Gastroesophageal sphincter (tissue), 4 donors: ENCODE results near the gene ZNF358. TPM values are rescaled to one million over a fixed set of nuclear protein-coding genes. Genes with fewer than 3 reads are reported as not detected.

Experiments
- ATAC-seq: fragments of 150-250 bp; one replicate; pipeline ENCODE4 v1.9.1; 2016; ENCODE audit warnings: mild to moderate bottlenecking, moderate library complexity
- H3K27ac ChIP-seq, 4 donors: fragments of 200-600 bp; sonication (generic) in 3 of 4; 1 replicate in 3 of 4; 2 replicates in 1 of 4; pipeline ENCODE4 v1.5.1; 2016 to 2019
- H3K27me3 ChIP-seq: fragments of 200-600 bp; sonication (generic); one replicate; pipeline ENCODE4 v1.5.1; 2019
- H3K36me3 ChIP-seq, 2 donors: fragments of 200-600 bp; sonication (generic); one replicate each; pipeline ENCODE4 v1.5.1; 2019; ENCODE audit warnings: control low read depth in 1 of 2
- H3K4me1 ChIP-seq, 3 donors: fragments of 200-600 bp; sonication (generic); 1 replicate in 2 of 3; 2 replicates in 1 of 3; pipeline ENCODE4 v1.5.1; 2016 to 2019; ENCODE audit warnings: control low read depth in 2 of 3
- H3K4me3 ChIP-seq, 2 donors: fragments of 200-600 bp; sonication (generic); one replicate each; pipeline ENCODE4 v1.5.1; 2019; ENCODE audit warnings: mild to moderate bottlenecking in 1 of 2, moderate library complexity in 1 of 2
- H3K9me3 ChIP-seq, 3 donors: fragments of 200-600 bp; sonication (generic); one replicate each; pipeline ENCODE4 v1.5.1; 2017 to 2019; ENCODE audit warnings: control low read depth in 2 of 3
- CTCF ChIP-seq, 4 experiments: fragments of 200-600 bp in 2 of 4; fragments of 450-650 bp in 2 of 4; sonication (generic) in 1 of 4; IDR thresholded peaks; one replicate each; pipeline ENCODE4 v1.5.1; 2017 to 2019; ENCODE audit warnings: antibody characterized with exemption in 4 of 4, mild to moderate bottlenecking in 2 of 4, moderate library complexity in 2 of 4
- EP300 ChIP-seq: sonication (generic); formaldehyde crosslinking; IDR thresholded peaks from one replicate; pipeline ENCODE4 v1.6.1; 2017; ENCODE audit warnings: antibody characterized with exemption, mild to moderate bottlenecking
- POLR2A ChIP-seq, 2 donors: fragments of 450-650 bp; IDR thresholded peaks; one replicate each; pipeline ENCODE4 v1.6.1; 2017; ENCODE audit warnings: antibody characterized with exemption in 2 of 2, mild to moderate bottlenecking in 2 of 2, moderate library complexity in 1 of 2
- POLR2AphosphoS5 ChIP-seq: sonication (generic); formaldehyde crosslinking; IDR thresholded peaks from one replicate; pipeline ENCODE4 v1.6.1; 2017; ENCODE audit warnings: antibody characterized with exemption
- WGBS, 2 donors: methylation state at CpG; one replicate each; pipeline ENCODE4 v1.1.5; 2018; ENCODE audit warnings: low coverage in 1 of 2; 5-methylcytosine and 5-hydroxymethylcytosine counted together
- total RNA-seq, 4 donors: library from RNA; depleted of rRNA; stranded (reverse); fragments of >200 nt; gene quantifications; one replicate each; pipeline ENCODE4 v1.1.0, GENCODE V29; 2016

ZNF358 gene
- total RNA-seq, 4 donors from 2014 or later, result 63.9 to 153 (median 98.7) TPM

- Histone ChIP-seq H3K27ac (no peak overlapping the region), H3K9me3 (no peaks in the 10 kb centered on the region), H3K4me1 (peaks cover 0 to 15% (median 5%) of the 10 kb centered on the region in 3 donors), H3K27me3 (no peaks in the 10 kb centered on the region), H3K4me3 (no peak overlapping the region), H3K36me3 (peaks cover 0 to 91% of the 10 kb centered on the region in 2 donors)
- WGBS, 2 donors, result 71 to 75% methylated on average over 4 to 13 of the region's 39 CpGs
- ATAC-seq, result no peak
- no peak for TF ChIP-seq POLR2AphosphoS5
- no peak for TF ChIP-seq POLR2A (IDR thresholded peaks at IDR 0.05)
- no peak for TF ChIP-seq CTCF (IDR thresholded peaks at IDR 0.05)
Observed at GRCh38 chr19:7540761-7541474, 25.0 kb downstream of the ZNF358 start.

GRCh38 chr19:7541475-7541824 is 25.5 kb downstream of the ZNF358 start:
- Histone ChIP-seq H3K27me3 (no peaks in the 10 kb centered on the region), H3K27ac (no peak overlapping the region), H3K9me3 (no peaks in the 10 kb centered on the region), H3K36me3 (peaks cover 0 to 96% of the 10 kb centered on the region in 2 donors), H3K4me3 (no peak overlapping the region), H3K4me1 (peaks cover 0 to 9% (median 2%) of the 10 kb centered on the region in 3 donors)
- no CpG with 5 or more reads among the region's 15 CpGs for WGBS, 2 donors
- no peak for TF ChIP-seq POLR2A (IDR thresholded peaks at IDR 0.05)
- TF ChIP-seq EP300, result no peak
- TF ChIP-seq CTCF (IDR thresholded peaks at IDR 0.05), result no peak
- no peak for TF ChIP-seq POLR2AphosphoS5
- ATAC-seq, result no peak

GRCh38 chr19:7541828-7542443 is 26.0 kb downstream of the ZNF358 start:
- peaks cover 0 to 5% (median 0%) of the 10 kb centered on the region in 3 donors for H3K4me1 ChIP-seq
- H3K9me3 ChIP-seq, result no peaks in the 10 kb centered on the region
- ATAC-seq, result no peak
- peaks cover 0 to 99% of the 10 kb centered on the region in 2 donors for H3K36me3 ChIP-seq
- H3K27ac ChIP-seq, result no peak overlapping the region
- 90 to 100% methylated on average over 2 to 3 of the region's 11 CpGs for WGBS, 2 donors
- TF ChIP-seq POLR2AphosphoS5 (no peak), POLR2A (IDR thresholded peaks at IDR 0.05) (no peak), EP300 (no peak), CTCF (IDR thresholded peaks at IDR 0.05) (no peak)
- H3K27me3 ChIP-seq, result no peaks in the 10 kb centered on the region
- no peak overlapping the region for H3K4me3 ChIP-seq

- no peaks in the 10 kb centered on the region for H3K9me3 ChIP-seq
- 80% methylated on average over 1 of the region's 24 CpGs; no CpG with 5 or more reads in 1 of the 2 donors for WGBS, 2 donors
- peak overlapping the region in 1 of 4 donors; percentile 3 for H3K27ac ChIP-seq
- TF ChIP-seq POLR2A (IDR thresholded peaks at IDR 0.05), result no peak
- TF ChIP-seq CTCF (IDR thresholded peaks at IDR 0.05), result no peak
- no peak for TF ChIP-seq POLR2AphosphoS5
- TF ChIP-seq EP300, result no peak
- no peaks in the 10 kb centered on the region for H3K4me1 ChIP-seq
- H3K27me3 ChIP-seq, result no peaks in the 10 kb centered on the region
- ATAC-seq, result no peak
- H3K4me3 ChIP-seq, result no peak overlapping the region
- peaks cover 0 to 96% of the 10 kb centered on the region in 2 donors for H3K36me3 ChIP-seq
Observed at GRCh38 chr19:7542556-7543348, 26.8 kb downstream of the ZNF358 start.
